A549 (cell line): ENCODE results near the gene VIT. TPM values are rescaled to one million over a fixed set of nuclear protein-coding genes. Genes with fewer than 3 reads are reported as not detected.

ENCODE experiments used
- ATAC-seq, 2 experiments: fragments of 200-7000 bp in 1 of 2; fragments of >200 bp in 1 of 2; cut with Nextera tagmentation in 1 of 2; cut with Tn5 transposase in 1 of 2; 3 replicates each; pipeline versions ENCODE4 v1.8.0 to v1.9.1; 2018 to 2020; ENCODE audit warnings: mild to moderate bottlenecking in 1 of 2, moderate library complexity in 1 of 2
- CTCF ChIA-PET: fragments of 300-600 bp; sonication (Branson Sonifier 250); formaldehyde crosslinking; extraction: SDS; loops from one replicate; lab custom pipeline; 2021; ENCODE audit warnings: antibody characterized with exemption, inconsistent platforms; lab: Yijun Ruan, JAX
- POLR2A ChIA-PET: fragments of 350-600 bp; formaldehyde crosslinking; extraction: SDS; loops from one replicate; lab custom pipeline; 2021; ENCODE audit warnings: antibody characterized with exemption, inconsistent platforms; lab: Yijun Ruan, JAX
- DNase-seq, 2 experiments: peaks; one replicate each; pipeline versions ENCODE4 v3.0.0 to v3.0.0-alpha.2; 2011 to 2016; ENCODE audit warnings: low read depth in 1 of 2, low spot score in 1 of 2
- FAIRE-seq: peaks from 2 replicates; lab custom pipeline; 2011; peaks lifted over from hg19 to GRCh38; lab: Jason Lieb, UNC
- H3K27ac ChIP-seq, 2 experiments: fragments of >200 bp; sonication (Bioruptor Twin); formaldehyde crosslinking; 3 replicates each; pipeline ENCODE4 v1.5.1; 2016 to 2017
- H3K4me1 ChIP-seq: fragments of >200 bp; sonication (Bioruptor Twin); formaldehyde crosslinking; 3 replicates; pipeline ENCODE4 v1.6.1; 2016
- H3K4me2 ChIP-seq: fragments of >200 bp; sonication (Bioruptor Twin); formaldehyde crosslinking; 3 replicates; pipeline ENCODE4 v1.6.1; 2016
- H3K4me3 ChIP-seq: fragments of >200 bp; sonication (Bioruptor Twin); formaldehyde crosslinking; 3 replicates; pipeline ENCODE4 v1.5.1; 2016
- H3K9me3 ChIP-seq: fragments of >200 bp; sonication (Bioruptor Twin); formaldehyde crosslinking; 3 replicates; pipeline ENCODE4 v1.6.1; 2016
- BHLHE40 ChIP-seq: IDR thresholded peaks from 2 replicates; pipeline ENCODE4 v1.6.1; 2012; ENCODE audit warnings: low read depth, low read length, inconsistent platforms
- CBX2 ChIP-seq: fragments of 200-600 bp; sonication (generic); IDR thresholded peaks from 2 replicates; pipeline ENCODE4 v1.6.1; 2016; ENCODE audit warnings: low read depth, mild to moderate bottlenecking, borderline replicate concordance
- CHD2 ChIP-seq: fragments of 150-350 bp; IDR thresholded peaks from 2 replicates; pipeline ENCODE4 v1.6.1; 2014; ENCODE audit warnings: low read length; ENCODE audit not compliant: partially characterized antibody
- E2F6 ChIP-seq: IDR thresholded peaks from 2 replicates; pipeline ENCODE4 v1.6.1; 2012; ENCODE audit warnings: low read depth, borderline replicate concordance
- EHMT2 ChIP-seq: fragments of 200-600 bp; sonication (generic); IDR thresholded peaks from 2 replicates; pipeline ENCODE4 v1.6.1; 2016; ENCODE audit warnings: antibody characterized with exemption, low read depth, mild to moderate bottlenecking, moderate library complexity
- ELK1 ChIP-seq: fragments of 150-350 bp; IDR thresholded peaks from 2 replicates; pipeline ENCODE4 v1.6.1; 2014; ENCODE audit warnings: low read depth, mild to moderate bottlenecking, low read length
- FOSB ChIP-seq: fragments of 250-450 bp; sonication (Bioruptor Pico); IDR thresholded peaks from 2 replicates; pipeline ENCODE4 v1.5.0; 2020; ENCODE audit warnings: mild to moderate bottlenecking, moderate library complexity
- HDAC2 ChIP-seq: fragments of 200-600 bp; sonication (generic); IDR thresholded peaks from 2 replicates; pipeline ENCODE4 v1.6.1; 2016
- HOXB13 ChIP-seq: fragments of 250-450 bp; sonication (Bioruptor Pico); IDR thresholded peaks from 2 replicates; pipeline ENCODE4 v1.5.0; 2020; ENCODE audit warnings: low read depth, mild to moderate bottlenecking, moderate library complexity
- JUN ChIP-seq, 2 experiments: fragments of >200 bp; sonication (Bioruptor Twin); formaldehyde crosslinking; IDR thresholded peaks; 2 replicates in 1 of 2; 3 replicates in 1 of 2; pipeline ENCODE4 v1.6.1; 2016 to 2017
- JUNB ChIP-seq: fragments of >200 bp; sonication (Bioruptor Twin); formaldehyde crosslinking; IDR thresholded peaks from 2 replicates; pipeline ENCODE4 v1.6.1; 2016
- MAZ ChIP-seq: fragments of 150-350 bp; IDR thresholded peaks from 2 replicates; pipeline ENCODE4 v1.6.1; 2014; ENCODE audit warnings: antibody characterized with exemption, low read depth, low read length, borderline replicate concordance
- MYC ChIP-seq: IDR thresholded peaks from 2 replicates; pipeline ENCODE4 v1.6.1; 2012; ENCODE audit warnings: mild to moderate bottlenecking, inconsistent platforms, low read length, improper control_type of control experiment, borderline replicate concordance
- PHF8 ChIP-seq: fragments of 200-600 bp; sonication (generic); IDR thresholded peaks from 2 replicates; pipeline ENCODE4 v1.6.1; 2016; ENCODE audit warnings: low read depth, mild to moderate bottlenecking, antibody characterized with exemption, moderate library complexity, borderline replicate concordance
- POLR2A ChIP-seq: IDR thresholded peaks from 2 replicates; pipeline ENCODE4 v1.6.1; 2012; ENCODE audit warnings: mild to moderate bottlenecking, low read length
- POLR2AphosphoS2 ChIP-seq: conservative IDR thresholded peaks from 2 replicates; pipeline ENCODE4 v1.6.1; 2012; ENCODE audit warnings: low read length, improper control_type of control experiment, inconsistent platforms
- RARB ChIP-seq: fragments of 250-450 bp; sonication (Bioruptor Pico); IDR thresholded peaks from 2 replicates; pipeline ENCODE4 v1.8.0; 2021; ENCODE audit warnings: mild to moderate bottlenecking, moderate library complexity
- SMC3 ChIP-seq: fragments of >200 bp; sonication (Bioruptor Twin); formaldehyde crosslinking; IDR thresholded peaks from 3 replicates; pipeline ENCODE4 v1.6.1; 2018; ENCODE audit warnings: inconsistent platforms
- SREBF2 ChIP-seq: fragments of 450-650 bp; IDR thresholded peaks from 2 replicates; pipeline ENCODE4 v1.6.1; 2014; ENCODE audit warnings: mild to moderate bottlenecking, moderate library complexity
- TFCP2L1 ChIP-seq: fragments of 250-450 bp; sonication (Bioruptor Pico); IDR thresholded peaks from 2 replicates; pipeline ENCODE4 v1.5.0; 2021; ENCODE audit warnings: mild to moderate bottlenecking
- TP53 ChIP-seq: fragments of 250-450 bp; sonication (Bioruptor Pico); IDR thresholded peaks from 2 replicates; pipeline ENCODE4 v1.5.0; 2021; ENCODE audit warnings: mild to moderate bottlenecking, moderate library complexity
- USF2 ChIP-seq: fragments of 450-650 bp; IDR thresholded peaks from 2 replicates; pipeline ENCODE4 v1.6.1; 2014; ENCODE audit warnings: antibody characterized with exemption
- ZC3H11A ChIP-seq: fragments of 450-650 bp; IDR thresholded peaks from 2 replicates; pipeline ENCODE4 v1.6.1; 2014; ENCODE audit warnings: antibody characterized with exemption, mild to moderate bottlenecking
- WGBS: methylation state at CpG from one replicate; pipeline ENCODE4 v1.1.6; 2017; ENCODE audit errors: missing lambda C conversion rate; 5-methylcytosine and 5-hydroxymethylcytosine counted together
- polyA plus RNA-seq, 4 experiments: library from polyadenylated mRNA; depleted of rRNA in 3 of 4; stranded (reverse); fragments of >200 nt; fragmentation: RNase III in 1 of 4; extraction: RNeasy Plus Mini Kit Qiagen cat#74134 plus additional on column Dnase treatment in 1 of 4; gene quantifications; 2 replicates in 3 of 4; 3 replicates in 1 of 4; pipeline ENCODE4 v1.2.3, GENCODE V29; 2011 to 2017
- TF ChIP-seq, protein P1 (sequence below): fragments of 250-450 bp; sonication (Bioruptor Pico); IDR thresholded peaks from 2 replicates; pipeline ENCODE4 v1.5.0; 2020; ENCODE audit warnings: low read depth, mild to moderate bottlenecking, moderate library complexity
- TF ChIP-seq, protein P2 (sequence below): fragments of >200 bp; sonication (Bioruptor Twin); formaldehyde crosslinking; IDR thresholded peaks from 3 replicates; pipeline ENCODE4 v1.6.1; 2016

VIT gene
- polyA plus RNA-seq, 2 of the 4 experiments (the other 2 are of a cell fraction): not detected

DNA sequence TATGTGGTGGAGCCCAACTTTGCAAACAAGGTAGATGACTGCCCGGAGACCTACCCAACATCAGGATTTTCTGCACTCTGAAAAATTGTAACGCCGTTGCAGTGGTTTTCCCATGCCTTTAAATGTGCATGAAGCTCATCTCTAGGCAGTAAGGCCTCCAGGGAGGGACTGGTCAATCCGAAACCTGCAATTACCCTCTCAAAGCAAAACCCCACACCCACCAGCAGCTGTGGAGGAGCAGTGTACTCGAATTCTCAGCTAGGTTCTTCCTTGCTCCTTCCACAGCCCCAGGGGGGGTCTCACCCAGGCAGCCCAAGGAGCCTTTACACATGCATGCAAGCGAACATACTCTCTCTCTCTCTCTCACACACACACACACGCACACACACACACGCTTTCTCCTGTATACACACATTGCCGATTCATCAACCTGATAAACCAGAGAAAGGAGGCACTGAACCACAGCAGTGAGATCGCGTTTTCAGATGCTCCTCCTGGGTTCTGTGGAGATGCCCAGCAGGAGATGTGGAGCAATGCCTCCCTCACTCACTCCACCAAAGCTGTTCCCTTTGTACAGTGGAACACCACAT is 109.2 kb downstream of the VIT start:
- POLR2A ChIA-PET: no interaction called here
- no peak for TF ChIP-seq HOXB13
- TF ChIP-seq USF2: no peak
- no peak for TF ChIP-seq EHMT2
- no peak for TF ChIP-seq TFCP2L1 (CRISPR knock-in tag)
- no peak for TF ChIP-seq FOSB (CRISPR knock-in tag)
- no peak for TF ChIP-seq RARB (CRISPR knock-in tag)
- no peak for TF ChIP-seq E2F6
- no peak for TF ChIP-seq TP53 (CRISPR knock-in tag)
- TF ChIP-seq, protein P1, sequence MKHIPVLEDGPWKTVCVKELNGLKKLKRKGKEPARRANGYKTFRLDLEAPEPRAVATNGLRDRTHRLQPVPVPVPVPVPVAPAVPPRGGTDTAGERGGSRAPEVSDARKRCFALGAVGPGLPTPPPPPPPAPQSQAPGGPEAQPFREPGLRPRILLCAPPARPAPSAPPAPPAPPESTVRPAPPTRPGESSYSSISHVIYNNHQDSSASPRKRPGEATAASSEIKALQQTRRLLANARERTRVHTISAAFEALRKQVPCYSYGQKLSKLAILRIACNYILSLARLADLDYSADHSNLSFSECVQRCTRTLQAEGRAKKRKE (CRISPR knock-in tag): no peak
- no peak for TF ChIP-seq MYC
- no peak for TF ChIP-seq ELK1
- no peak for TF ChIP-seq POLR2A
- TF ChIP-seq MAZ: no peak
- TF ChIP-seq BHLHE40: no peak
- no peak for TF ChIP-seq HDAC2
- no peak for TF ChIP-seq CHD2
- ATAC-seq: peak in 1 of 2 experiments; percentile 22; a peak in 2 of 6 replicates

DNA sequence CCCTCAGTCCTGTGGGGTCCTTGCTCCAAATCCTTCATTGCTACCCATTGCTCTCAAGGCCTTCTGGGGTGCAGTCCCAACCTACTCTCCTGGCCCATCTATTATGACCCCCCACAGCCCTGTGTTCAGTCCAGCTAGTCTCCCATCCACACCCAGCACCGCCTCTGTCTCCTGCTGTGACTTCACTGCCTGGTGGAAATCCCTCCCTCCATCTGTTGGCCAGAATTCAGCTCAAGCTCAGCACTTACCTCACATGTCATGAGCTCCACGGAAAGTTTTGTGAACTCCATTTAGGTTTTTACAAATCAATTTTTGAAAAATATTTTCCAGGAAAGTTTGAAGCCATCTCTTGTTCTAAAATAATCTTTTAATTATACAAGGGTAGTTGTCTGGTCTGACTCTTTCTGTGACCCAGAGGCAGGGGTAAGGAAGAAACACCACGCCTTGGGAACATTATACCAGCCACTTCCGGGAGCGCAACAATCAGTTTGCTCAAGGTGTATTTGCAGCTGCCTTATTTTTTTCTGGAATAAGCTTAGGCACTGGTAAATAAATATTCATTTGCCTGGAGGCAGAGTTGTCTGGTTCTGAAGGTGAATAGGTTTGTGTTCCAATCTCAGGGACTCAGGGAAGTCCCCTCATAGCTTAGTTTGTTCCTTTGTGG is 110.8 kb downstream of the VIT start:
- CTCF ChIA-PET: interaction anchor here (0.6 to 1.2 kb wide), 3 partner anchors 9 to 17 kb away, joined by 3 to 4 read pairs (median 3); no protein-coding TSS in a partner anchor
- WGBS: 60% methylated on average over 5 of the region's 5 CpGs
- Histone ChIP-seq H3K4me3 (no peak overlapping the region), H3K4me2 (no peak overlapping the region), H3K9me3 (no peaks in the 10 kb centered on the region), H3K4me1 (no peaks in the 10 kb centered on the region), H3K27ac (no peak overlapping the region)
- no peak for ATAC-seq
- no peak for DNase-seq
- POLR2A ChIA-PET: no interaction called here
- FAIRE-seq: no peak
- TF ChIP-seq SMC3: no peak
- TF ChIP-seq, all 56 proteins: peak for 0

More for the DNA sequence above, 109.2 kb downstream of the VIT start:
- Histone ChIP-seq H3K4me2 (no peak overlapping the region), H3K4me1 (no peaks in the 10 kb centered on the region), H3K4me3 (no peak overlapping the region), H3K27ac (no peak overlapping the region), H3K9me3 (no peaks in the 10 kb centered on the region)
- FAIRE-seq: no peak
- DNase-seq: no peak
- CTCF ChIA-PET: interaction anchor here (0.6 to 0.9 kb wide), 2 partner anchors 14 to 103 kb away, joined by 3 to 4 read pairs; no protein-coding TSS in a partner anchor
- WGBS: 83% methylated on average over 11 of the region's 11 CpGs

DNA sequence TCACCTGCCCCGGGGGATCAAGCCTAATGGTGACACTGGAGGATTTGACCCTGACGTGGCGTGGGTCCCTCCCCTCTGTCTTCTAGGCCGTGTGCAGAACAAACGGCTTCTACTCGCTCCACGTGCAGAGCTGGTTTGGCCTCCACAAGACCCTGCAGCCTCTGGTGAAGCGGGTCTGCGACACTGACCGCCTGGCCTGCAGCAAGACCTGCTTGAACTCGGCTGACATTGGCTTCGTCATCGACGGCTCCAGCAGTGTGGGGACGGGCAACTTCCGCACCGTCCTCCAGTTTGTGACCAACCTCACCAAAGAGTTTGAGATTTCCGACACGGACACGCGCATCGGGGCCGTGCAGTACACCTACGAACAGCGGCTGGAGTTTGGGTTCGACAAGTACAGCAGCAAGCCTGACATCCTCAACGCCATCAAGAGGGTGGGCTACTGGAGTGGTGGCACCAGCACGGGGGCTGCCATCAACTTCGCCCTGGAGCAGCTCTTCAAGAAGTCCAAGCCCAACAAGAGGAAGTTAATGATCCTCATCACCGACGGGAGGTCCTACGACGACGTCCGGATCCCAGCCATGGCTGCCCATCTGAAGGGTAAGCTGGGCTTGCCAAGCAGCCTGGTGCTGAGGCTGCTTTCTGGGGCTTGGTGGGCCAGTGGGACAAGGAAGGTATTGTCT is 112.0 kb downstream of the VIT start:
- Histone ChIP-seq H3K9me3 (no peaks in the 10 kb centered on the region), H3K4me3 (no peak overlapping the region), H3K4me2 (no peak overlapping the region), H3K4me1 (no peaks in the 10 kb centered on the region), H3K27ac (no peak overlapping the region)
- DNase-seq (peak in 1 of 2 experiments; percentile 10), FAIRE-seq (no peak), ATAC-seq (no peak)
- 84% methylated on average over 35 of the region's 35 CpGs for WGBS
- CTCF ChIA-PET: interaction anchor here (1.2 kb wide), 1 partner anchor 8 kb away, joined by 3 read pairs; no protein-coding TSS in a partner anchor
- POLR2A ChIA-PET: no interaction called here
- no peak for TF ChIP-seq FOSB (CRISPR knock-in tag)
- no peak for TF ChIP-seq POLR2AphosphoS2
- TF ChIP-seq, protein P1 (CRISPR knock-in tag): no peak
- TF ChIP-seq ELK1: no peak
- no peak for TF ChIP-seq JUN (IDR thresholded peaks at IDR 0.05)
- TF ChIP-seq ZC3H11A: no peak
- TF ChIP-seq PHF8: no peak
- TF ChIP-seq JUNB: no peak
- TF ChIP-seq SREBF2: no peak
- TF ChIP-seq CBX2: no peak
- TF ChIP-seq, protein P2, sequence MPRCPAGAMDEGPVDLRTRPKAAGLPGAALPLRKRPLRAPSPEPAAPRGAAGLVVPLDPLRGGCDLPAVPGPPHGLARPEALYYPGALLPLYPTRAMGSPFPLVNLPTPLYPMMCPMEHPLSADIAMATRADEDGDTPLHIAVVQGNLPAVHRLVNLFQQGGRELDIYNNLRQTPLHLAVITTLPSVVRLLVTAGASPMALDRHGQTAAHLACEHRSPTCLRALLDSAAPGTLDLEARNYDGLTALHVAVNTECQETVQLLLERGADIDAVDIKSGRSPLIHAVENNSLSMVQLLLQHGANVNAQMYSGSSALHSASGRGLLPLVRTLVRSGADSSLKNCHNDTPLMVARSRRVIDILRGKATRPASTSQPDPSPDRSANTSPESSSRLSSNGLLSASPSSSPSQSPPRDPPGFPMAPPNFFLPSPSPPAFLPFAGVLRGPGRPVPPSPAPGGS: no peak
